Stomach (tissue), 9 donors: Measurements from ENCODE around the gene NT5DC4. TPM values are rescaled to one million over a fixed set of nuclear protein-coding genes. Genes with fewer than 3 reads are reported as not detected.

Source experiments
- DNase-seq, 2 donors: peaks; one replicate each; pipeline versions ENCODE4 v3.0.0 to v3.0.0-alpha.2; 2013 to 2019
- H3K27ac ChIP-seq, 5 donors: fragments of 200-600 bp in 4 of 5; sonication (generic) in 4 of 5; one replicate each; pipeline ENCODE4 v1.5.1; 2013 to 2019; ENCODE audit warnings: mild to moderate bottlenecking in 1 of 5, moderate library complexity in 1 of 5
- H3K27me3 ChIP-seq, 3 donors: fragments of 200-600 bp; sonication (generic); one replicate each; pipeline ENCODE4 v1.5.1; 2017 to 2019; ENCODE audit warnings: mixed run types in 1 of 3
- H3K36me3 ChIP-seq, 4 donors: fragments of 200-600 bp; sonication (generic); 1 replicate in 3 of 4; 2 replicates in 1 of 4; pipeline ENCODE4 v1.5.1; 2016 to 2019
- H3K4me1 ChIP-seq, 4 donors: fragments of 200-600 bp; sonication (generic); one replicate each; pipeline ENCODE4 v1.5.1; 2016 to 2019
- H3K4me3 ChIP-seq, 4 donors: fragments of 200-600 bp; sonication (generic) in 3 of 4; one replicate each; pipeline ENCODE4 v1.5.1; 2016 to 2019; ENCODE audit warnings: mild to moderate bottlenecking in 1 of 4
- H3K9me3 ChIP-seq, 4 donors: fragments of 200-600 bp; sonication (generic); one replicate each; pipeline ENCODE4 v1.5.1; 2016 to 2019
- EP300 ChIP-seq: sonication (generic); formaldehyde crosslinking; IDR thresholded peaks from one replicate; pipeline ENCODE4 v1.6.1; 2017; ENCODE audit warnings: antibody characterized with exemption
- POLR2A ChIP-seq, 4 donors: fragments of 450-650 bp; IDR thresholded peaks; one replicate each; pipeline ENCODE4 v1.6.1; 2016; ENCODE audit warnings: antibody characterized with exemption in 4 of 4, control low read depth in 2 of 4, mild to moderate bottlenecking in 1 of 4, moderate library complexity in 1 of 4
- POLR2AphosphoS5 ChIP-seq, 3 donors: sonication (generic); formaldehyde crosslinking; IDR thresholded peaks; one replicate each; pipeline ENCODE4 v1.6.1; 2016; ENCODE audit warnings: antibody characterized with exemption in 3 of 3
- WGBS, 5 donors: extraction: QIAGEN DNeasy Blood & Tissue Kit in 3 of 5; methylation state at CpG; one replicate each; pipeline versions ENCODE4 v1.1.5 to v1.1.7; 2013 to 2018; 5-methylcytosine and 5-hydroxymethylcytosine counted together
- intact Hi-C: fragments of 100-400 bp; cut with DNase I; formaldehyde crosslinking; loops from one replicate; pipeline ENCODE4 v1.15.1; 2023; ENCODE audit warnings: low total_unique reads
- polyA plus RNA-seq, 3 donors: library from polyadenylated mRNA; stranded (reverse); fragments of 200-250 nt; gene quantifications; one replicate each; pipeline ENCODE4 v1.2.3, GENCODE V29; 2013
- total RNA-seq, 5 donors: library from RNA; depleted of rRNA; stranded (reverse); fragments of >200 nt; gene quantifications; one replicate each; pipeline versions ENCODE4 v1.1.0 to v1.2.3, GENCODE V29; 2014 to 2016
- TF ChIP-seq, protein P1 (sequence below), 7 experiments: fragments of 450-650 bp in 4 of 7; fragments of 200-600 bp in 3 of 7; sonication (generic) in 3 of 7; IDR thresholded peaks; one replicate each; pipeline ENCODE4 v1.5.1; 2016 to 2019; ENCODE audit warnings: antibody characterized with exemption in 7 of 7, control low read depth in 2 of 7, mild to moderate bottlenecking in 1 of 7
- donor health status: healthy with polysubstance abuse.
- donor health status: Bipolar disorder and iron deficiency.
- donor health status: healthy.

The NT5DC4 gene
- total and polyA plus RNA-seq, 8 donors: not detected

GRCh38 chr2:112692918-112693317, 27.9 kb upstream of the NT5DC4 start:
- no peak overlapping the region for H3K27ac ChIP-seq
- H3K27me3 ChIP-seq: no peaks in the 10 kb centered on the region
- H3K9me3 ChIP-seq: no peaks in the 10 kb centered on the region
- H3K36me3 ChIP-seq: no peaks in the 10 kb centered on the region
- no peak overlapping the region for H3K4me3 ChIP-seq
- WGBS, 5 donors: 88 to 100% (median 92%) methylated on average over 1 of the region's 1 CpG
- intact Hi-C loops: no loop called here
- DNase-seq: no peak
- peaks cover 0 to 26% (median 7%) of the 10 kb centered on the region in 4 donors for H3K4me1 ChIP-seq
- TF ChIP-seq POLR2AphosphoS5 (IDR thresholded peaks at IDR 0.05): no peak
- no peak for TF ChIP-seq POLR2A (IDR thresholded peaks at IDR 0.05)
- TF ChIP-seq, protein P1, sequence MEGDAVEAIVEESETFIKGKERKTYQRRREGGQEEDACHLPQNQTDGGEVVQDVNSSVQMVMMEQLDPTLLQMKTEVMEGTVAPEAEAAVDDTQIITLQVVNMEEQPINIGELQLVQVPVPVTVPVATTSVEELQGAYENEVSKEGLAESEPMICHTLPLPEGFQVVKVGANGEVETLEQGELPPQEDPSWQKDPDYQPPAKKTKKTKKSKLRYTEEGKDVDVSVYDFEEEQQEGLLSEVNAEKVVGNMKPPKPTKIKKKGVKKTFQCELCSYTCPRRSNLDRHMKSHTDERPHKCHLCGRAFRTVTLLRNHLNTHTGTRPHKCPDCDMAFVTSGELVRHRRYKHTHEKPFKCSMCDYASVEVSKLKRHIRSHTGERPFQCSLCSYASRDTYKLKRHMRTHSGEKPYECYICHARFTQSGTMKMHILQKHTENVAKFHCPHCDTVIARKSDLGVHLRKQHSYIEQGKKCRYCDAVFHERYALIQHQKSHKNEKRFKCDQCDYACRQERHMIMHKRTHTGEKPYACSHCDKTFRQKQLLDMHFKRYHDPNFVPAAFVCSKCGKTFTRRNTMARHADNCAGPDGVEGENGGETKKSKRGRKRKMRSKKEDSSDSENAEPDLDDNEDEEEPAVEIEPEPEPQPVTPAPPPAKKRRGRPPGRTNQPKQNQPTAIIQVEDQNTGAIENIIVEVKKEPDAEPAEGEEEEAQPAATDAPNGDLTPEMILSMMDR (IDR thresholded peaks at IDR 0.05): no peak
- TF ChIP-seq EP300: no peak

DNA sequence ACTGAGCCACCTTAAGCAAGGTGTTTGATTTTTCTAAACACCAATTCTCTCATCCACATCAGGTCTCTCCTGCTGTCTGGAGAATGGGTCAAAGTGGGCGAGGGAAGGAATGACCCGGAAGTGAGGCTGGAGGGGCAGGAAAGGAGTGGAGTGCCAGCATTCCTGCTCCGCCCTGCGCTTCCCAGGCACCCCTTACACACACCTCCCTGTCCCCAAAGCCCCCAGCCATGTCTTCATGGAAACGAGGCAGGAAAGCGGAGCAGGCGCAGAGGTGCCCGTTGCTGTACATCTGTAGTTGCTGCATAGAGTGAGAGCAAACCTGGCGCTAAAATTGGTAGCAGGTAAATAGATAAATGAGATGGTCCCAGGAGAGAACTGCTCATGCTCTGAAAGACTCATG, 27.2 kb upstream of the NT5DC4 start:
- Histone ChIP-seq H3K4me3 (no peak overlapping the region), H3K27me3 (no peaks in the 10 kb centered on the region), H3K4me1 (peaks cover 0 to 26% (median 7%) of the 10 kb centered on the region in 4 donors), H3K9me3 (no peaks in the 10 kb centered on the region), H3K27ac (no peak overlapping the region), H3K36me3 (no peaks in the 10 kb centered on the region)
- intact Hi-C loops: no loop called here
- TF ChIP-seq EP300 (no peak), POLR2A (IDR thresholded peaks at IDR 0.05) (no peak)
- no peak for DNase-seq
- WGBS, 5 donors: 84 to 88% (median 85%) methylated on average over 9 of the region's 9 CpGs

- intact Hi-C loops: no loop called here
- H3K4me1 ChIP-seq: peaks cover 0 to 26% (median 7%) of the 10 kb centered on the region in 4 donors
- no peaks in the 10 kb centered on the region for H3K9me3 ChIP-seq
- WGBS, 5 donors: 94 to 98% (median 97%) methylated on average over 8 to 12 of the region's 12 CpGs
- DNase-seq: no peak
- TF ChIP-seq POLR2AphosphoS5 (IDR thresholded peaks at IDR 0.05) (no peak), POLR2A (IDR thresholded peaks at IDR 0.05) (no peak), EP300 (no peak)
- TF ChIP-seq, protein P1 (IDR thresholded peaks at IDR 0.05): no peak
- no peak overlapping the region for H3K27ac ChIP-seq
- H3K27me3 ChIP-seq: no peaks in the 10 kb centered on the region
- no peak overlapping the region for H3K4me3 ChIP-seq
- no peaks in the 10 kb centered on the region for H3K36me3 ChIP-seq
Observed at GRCh38 chr2:112694182-112694581, 26.6 kb upstream of the NT5DC4 start.

GRCh38 chr2:112698834-112699515, 21.8 kb upstream of the NT5DC4 start:
- Histone ChIP-seq H3K27ac (peak overlapping the region in 1 of 5 donors; percentile 52), H3K4me3 (no peak overlapping the region), H3K36me3 (no peaks in the 10 kb centered on the region), H3K4me1 (no peaks in the 10 kb centered on the region), H3K27me3 (no peaks in the 10 kb centered on the region), H3K9me3 (no peaks in the 10 kb centered on the region)
- no peak for DNase-seq
- 81 to 90% (median 86%) methylated on average over 3 of the region's 3 CpGs for WGBS, 5 donors
- intact Hi-C loops: no loop called here
- TF ChIP-seq POLR2AphosphoS5 (IDR thresholded peaks at IDR 0.05): no peak
- TF ChIP-seq POLR2A (IDR thresholded peaks at IDR 0.05): no peak
- TF ChIP-seq, protein P1 (IDR thresholded peaks at IDR 0.05): no peak
- TF ChIP-seq EP300: no peak
